ENCODE measurements around the gene RPL7A. TPM values are rescaled to one million over a fixed set of nuclear protein-coding genes. Genes with fewer than 3 reads are reported as not detected.

The RPL7A gene
- total RNA-seq: 2,732 and 3,145 TPM in 2 replicates

DNA sequence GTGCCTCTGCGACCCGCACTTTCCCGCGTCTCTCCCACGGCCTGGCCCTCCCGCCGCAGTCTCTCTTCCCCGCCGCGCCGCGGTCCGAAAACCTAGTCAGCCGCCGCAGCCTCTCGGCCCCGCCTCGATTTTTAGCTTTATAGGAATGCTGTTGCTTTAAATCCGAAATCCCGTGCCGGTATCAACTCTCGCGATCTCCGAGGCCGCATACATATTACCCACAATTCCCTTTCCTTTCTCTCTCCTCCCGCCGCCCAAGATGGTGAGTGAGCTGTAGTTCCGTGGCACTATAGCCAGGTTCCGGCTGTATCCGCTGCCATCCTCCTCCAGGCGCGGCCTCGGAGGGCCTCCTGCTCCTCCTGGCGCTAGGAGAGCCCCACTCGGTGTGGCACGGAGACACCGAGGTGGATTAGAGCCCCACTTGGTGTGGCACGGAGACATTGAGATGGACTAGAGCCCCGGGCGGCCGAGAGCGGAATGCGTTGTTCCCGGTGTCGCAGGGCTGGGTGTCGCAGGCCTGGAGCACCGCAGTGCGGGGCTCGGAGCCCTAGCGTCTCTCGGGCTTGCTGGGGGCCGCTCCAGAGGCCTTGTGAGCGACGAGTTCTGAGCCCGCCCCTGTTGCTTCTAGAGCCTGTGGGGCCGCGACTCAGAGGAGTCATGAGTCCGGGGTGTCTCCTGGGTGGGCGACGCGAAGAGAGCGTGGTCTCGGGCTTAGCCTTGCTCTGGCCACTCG is at the start of gene RPL7A, which contains the start of gene MED22:
Gene RPL7A, plus strand, starts transcription at position 234 of the 733 bp plus-strand sequence. Its CDS starts 26 bp downstream, at position 260.
Gene MED22, minus strand, starts transcription at position 147 of the 733 bp plus-strand sequence. CDS start 1,469 bp downstream, outside the sequence.

DNA sequence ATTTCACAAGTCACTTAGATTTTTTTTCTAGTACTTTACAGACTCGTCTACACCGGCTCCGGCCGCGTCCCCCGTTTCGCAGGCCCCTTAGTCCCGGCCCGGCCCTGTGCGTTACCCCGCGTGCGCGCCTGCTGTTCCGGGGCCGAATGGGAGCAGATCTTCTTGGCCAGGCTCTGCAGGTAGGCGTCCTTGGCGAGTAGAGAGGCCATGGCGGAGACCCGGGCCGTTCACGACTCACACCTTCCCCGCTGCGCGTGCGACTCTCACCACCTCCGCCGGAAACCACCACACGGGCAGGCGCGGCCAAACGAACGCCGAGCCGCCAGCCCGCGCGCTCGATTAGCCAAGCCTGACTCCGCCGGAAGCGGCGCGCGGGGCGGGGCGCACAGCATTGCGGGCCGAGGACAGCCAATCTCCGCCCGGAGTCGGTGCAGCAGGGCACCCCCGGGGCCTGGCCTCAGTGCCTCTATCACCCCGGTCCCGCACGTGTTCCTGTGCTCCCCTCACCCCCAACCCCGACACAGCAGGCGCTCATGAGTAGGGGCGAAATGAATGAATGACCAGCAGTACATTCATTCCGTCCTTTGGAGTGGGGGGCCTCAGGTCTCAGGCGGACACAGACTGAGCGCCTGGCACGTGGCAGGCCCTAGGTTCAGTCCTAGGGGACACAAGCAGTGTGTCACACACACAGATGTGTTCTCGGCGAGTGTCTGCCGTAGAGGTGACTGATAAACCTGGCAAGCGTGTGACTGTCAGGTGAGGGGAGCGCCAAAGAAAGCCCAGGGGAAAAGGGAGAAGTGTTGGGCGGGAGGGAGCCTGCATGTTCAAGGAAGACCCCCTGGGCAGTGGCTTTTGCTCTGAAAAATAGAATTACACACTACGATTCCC is 11.8 kb upstream of the RPL7A start, which contains the start of gene SURF6:
Gene SURF6, minus strand, starts transcription at position 265 of the 888 bp plus-strand sequence. Its CDS starts 56 bp downstream, at position 209.

DNA sequence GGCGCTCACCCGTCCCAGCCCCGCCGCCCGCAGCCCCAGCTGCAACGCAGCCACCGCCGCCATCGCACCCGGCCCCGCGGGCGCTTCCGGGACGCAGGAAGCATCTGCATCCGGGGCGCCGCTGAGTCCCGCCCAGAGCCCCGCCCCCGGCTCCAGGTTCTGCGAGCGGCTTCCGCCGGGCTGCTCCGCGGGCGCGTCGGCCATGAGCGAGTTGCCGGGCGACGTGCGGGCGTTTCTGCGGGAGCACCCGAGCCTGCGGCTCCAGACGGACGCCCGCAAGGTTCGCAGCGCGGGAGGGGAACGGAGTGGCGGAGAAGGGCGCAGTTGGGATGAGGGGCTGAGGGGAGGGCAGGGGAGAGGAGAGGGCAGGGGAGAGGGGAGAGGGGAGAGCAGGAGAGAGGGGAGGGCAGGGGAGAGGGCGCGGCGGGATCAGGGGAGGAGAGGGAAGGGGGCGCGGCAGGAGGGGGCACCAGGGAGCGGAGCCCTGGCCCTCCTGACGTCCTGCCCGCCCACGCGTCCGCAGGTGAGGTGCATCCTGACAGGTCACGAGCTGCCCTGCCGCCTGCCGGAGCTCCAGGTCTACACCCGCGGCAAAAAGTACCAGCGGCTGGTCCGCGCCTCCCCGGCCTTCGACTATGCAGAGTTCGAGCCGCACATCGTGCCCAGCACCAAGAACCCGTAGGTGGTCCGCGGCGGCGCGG is 8.5 kb downstream of the RPL7A start, which contains the start of the genes SURF1 and SURF2:
Gene SURF1, minus strand, starts transcription at position 97 of the 701 bp plus-strand sequence. Its CDS starts 34 bp downstream, at position 63.
Gene SURF2, plus strand, starts transcription at position 160 of the 701 bp plus-strand sequence. Its CDS starts 43 bp downstream, at position 203.

DNA sequence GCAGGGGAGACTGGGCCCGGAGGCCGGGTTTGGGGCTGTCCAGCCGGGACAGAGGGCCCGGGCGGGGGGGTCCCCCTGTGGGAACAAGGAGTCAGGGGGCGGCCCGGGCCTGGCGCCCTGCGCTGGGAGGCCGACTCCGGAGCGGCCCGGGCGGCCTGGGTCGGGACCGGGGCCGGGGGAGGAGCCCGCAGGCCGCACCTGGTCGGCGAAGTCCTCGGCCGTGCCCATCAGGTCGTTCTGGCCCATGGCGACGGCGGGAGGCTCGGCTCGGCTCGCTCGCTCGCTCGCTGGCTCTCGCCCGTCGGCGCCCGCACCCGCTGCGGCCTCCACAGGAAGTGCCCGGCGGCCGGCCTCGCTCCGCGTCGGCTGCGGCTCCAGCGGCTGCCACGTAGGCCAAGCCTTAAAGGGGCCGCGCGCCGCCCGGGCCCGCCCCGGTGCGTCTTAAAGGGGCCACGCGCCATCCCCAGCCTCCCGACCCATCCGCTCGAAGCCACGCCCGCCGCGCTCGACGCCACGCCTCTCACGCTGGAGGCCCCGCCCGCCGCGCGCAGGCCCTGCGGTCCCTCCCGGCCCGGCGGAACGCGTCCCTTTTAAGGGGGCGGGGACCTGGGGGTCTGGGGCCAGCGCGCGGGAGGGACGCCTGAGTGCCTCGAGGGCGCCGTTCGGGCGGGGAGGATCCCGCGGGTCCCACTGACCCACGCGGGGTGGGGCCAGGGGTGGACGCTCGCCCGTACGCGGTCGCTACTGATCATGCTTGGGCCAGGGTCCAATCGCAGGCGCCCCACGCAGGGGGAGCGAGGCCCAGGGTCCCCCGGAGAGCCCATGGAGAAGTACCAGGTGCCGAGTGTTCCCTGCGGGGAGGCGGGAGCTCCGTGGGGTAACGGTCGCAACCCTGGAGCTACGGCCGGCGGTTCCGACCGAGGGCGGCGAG is 28.0 kb downstream of the RPL7A start, which contains the start of the genes STKLD1 and SURF4:
Gene STKLD1, plus strand, starts transcription at position 643 of the 931 bp plus-strand sequence. Its CDS starts 108 bp downstream, at position 751.
Gene SURF4, minus strand, starts transcription at position 337 of the 931 bp plus-strand sequence. Its CDS starts 91 bp downstream, at position 246.

Other genes with a start within 250 kb of the RPL7A start
- 16.5 and 25.2 TPM in 2 replicates for gene RALGDS, start 227.0 kb upstream of the RPL7A start, total RNA-seq
- gene GBGT1, start 184.3 kb upstream of the RPL7A start, total RNA-seq: 6.8 and 7.8 TPM in 2 replicates
- not detected in 2 replicates for gene OBP2B, start 139.0 kb upstream of the RPL7A start, total RNA-seq
- gene ABO, start 73.0 kb upstream of the RPL7A start, total RNA-seq: not detected in 2 replicates
- gene SURF6, start 12.0 kb upstream of the RPL7A start, total RNA-seq: 7.4 and 11.6 TPM in 2 replicates
- gene MED22, start 87 bp upstream of the RPL7A start, total RNA-seq: 7.7 and 9.5 TPM in 2 replicates
- 35.4 and 45.7 TPM in 2 replicates for gene SURF1, start 8.3 kb downstream of the RPL7A start, total RNA-seq
- 9.8 and 11.6 TPM in 2 replicates for gene SURF2, start 8.3 kb downstream of the RPL7A start, total RNA-seq
- gene SURF4, start 27.8 kb downstream of the RPL7A start, total RNA-seq: 474 and 583 TPM in 2 replicates
- 0.55 and 0.57 TPM in 2 replicates for gene STKLD1, start 28.1 kb downstream of the RPL7A start, total RNA-seq
- gene REXO4, start 69.8 kb downstream of the RPL7A start, total RNA-seq: 14.5 and 16.3 TPM in 2 replicates
- gene ADAMTS13, start 74.1 kb downstream of the RPL7A start, total RNA-seq: 1.00 and 2.2 TPM in 2 replicates
- gene CACFD1, start 111.8 kb downstream of the RPL7A start, total RNA-seq: 6.5 and 8.4 TPM in 2 replicates
- 12.9 and 14.1 TPM in 2 replicates for gene SLC2A6, start 130.9 kb downstream of the RPL7A start, total RNA-seq
- not detected in 2 replicates for gene MYMK, start 176.7 kb downstream of the RPL7A start, total RNA-seq
- 2.3 TPM in 2 replicates for gene ADAMTSL2, start 186.5 kb downstream of the RPL7A start, total RNA-seq

Data from smooth muscle cell of bladder (primary cell).